GM12878 (cell line): ENCODE data around the gene VSX2.

Experiments used
- BRCA1 ChIP-seq: IDR thresholded peaks from 2 replicates; pipeline ENCODE4 v1.6.1; 2011; ENCODE audit warnings: low read depth, low read length, improper control_type of control experiment
- CEBPB ChIP-seq, 2 experiments: fragments of 150-350 bp in 1 of 2; IDR thresholded peaks; 2 replicates each; pipeline ENCODE4 v1.6.1; 2012 to 2014; ENCODE audit warnings: low read depth in 2 of 2, low read length in 2 of 2, borderline replicate concordance in 1 of 2, inconsistent platforms in 1 of 2
- CHD1 ChIP-seq: IDR thresholded peaks from 2 replicates; pipeline ENCODE4 v1.6.1; 2012; ENCODE audit warnings: low read depth, low read length, improper control_type of control experiment
- POLR2AphosphoS5 ChIP-seq: IDR thresholded peaks from 2 replicates; pipeline ENCODE4 v1.6.1; 2011; ENCODE audit warnings: mild to moderate bottlenecking, low read length, inconsistent platforms
- RFX5 ChIP-seq: IDR thresholded peaks from 2 replicates; pipeline ENCODE4 v1.6.1; 2011; ENCODE audit warnings: low read depth, low read length, improper control_type of control experiment
- TF ChIP-seq, protein P1 (sequence below), 3 experiments: IDR thresholded peaks in 2 of 3; conservative IDR thresholded peaks in 1 of 3; 2 replicates each; pipeline ENCODE4 v1.5.1; 2011; ENCODE audit warnings: low read depth in 3 of 3, low read length in 3 of 3, mild to moderate bottlenecking in 3 of 3, control low read depth in 2 of 3, moderate library complexity in 2 of 3, inconsistent platforms in 1 of 3, mixed read lengths in 1 of 3; ENCODE audit not compliant: control insufficient read depth in 2 of 3, insufficient read depth in 1 of 3; ENCODE audit errors: extremely low read depth in 1 of 3
- TF ChIP-seq, protein P2 (sequence below): IDR thresholded peaks from 2 replicates; pipeline ENCODE4 v1.6.1; 2012; ENCODE audit warnings: low read depth, low read length, improper control_type of control experiment

DNA sequence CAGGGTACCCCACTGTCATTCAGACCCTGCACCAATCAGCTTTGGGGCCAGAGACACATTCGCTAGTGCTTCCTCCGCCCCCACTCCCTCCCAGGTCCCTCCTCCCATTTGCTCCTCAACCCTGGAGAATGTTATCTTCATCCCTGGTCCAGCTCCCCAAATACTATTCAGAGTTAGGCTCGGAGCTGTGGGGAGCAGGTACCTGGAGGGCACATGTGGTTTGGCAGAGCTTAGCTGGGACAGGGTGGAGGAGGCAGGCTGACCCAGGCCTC, 19.5 kb downstream of the VSX2 start:
- TF ChIP-seq, protein P1, sequence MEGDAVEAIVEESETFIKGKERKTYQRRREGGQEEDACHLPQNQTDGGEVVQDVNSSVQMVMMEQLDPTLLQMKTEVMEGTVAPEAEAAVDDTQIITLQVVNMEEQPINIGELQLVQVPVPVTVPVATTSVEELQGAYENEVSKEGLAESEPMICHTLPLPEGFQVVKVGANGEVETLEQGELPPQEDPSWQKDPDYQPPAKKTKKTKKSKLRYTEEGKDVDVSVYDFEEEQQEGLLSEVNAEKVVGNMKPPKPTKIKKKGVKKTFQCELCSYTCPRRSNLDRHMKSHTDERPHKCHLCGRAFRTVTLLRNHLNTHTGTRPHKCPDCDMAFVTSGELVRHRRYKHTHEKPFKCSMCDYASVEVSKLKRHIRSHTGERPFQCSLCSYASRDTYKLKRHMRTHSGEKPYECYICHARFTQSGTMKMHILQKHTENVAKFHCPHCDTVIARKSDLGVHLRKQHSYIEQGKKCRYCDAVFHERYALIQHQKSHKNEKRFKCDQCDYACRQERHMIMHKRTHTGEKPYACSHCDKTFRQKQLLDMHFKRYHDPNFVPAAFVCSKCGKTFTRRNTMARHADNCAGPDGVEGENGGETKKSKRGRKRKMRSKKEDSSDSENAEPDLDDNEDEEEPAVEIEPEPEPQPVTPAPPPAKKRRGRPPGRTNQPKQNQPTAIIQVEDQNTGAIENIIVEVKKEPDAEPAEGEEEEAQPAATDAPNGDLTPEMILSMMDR (IDR thresholded peaks at IDR 0.05 in 2 of 3, conservative IDR thresholded peaks at IDR 0.05 in 1 of 3; ENCODE audit: control insufficient read depth in 2 of 3, extremely low read depth in 1 of 3, insufficient read depth in 1 of 3, low read depth in 3 of 3, low read length in 3 of 3): no peak
- TF ChIP-seq POLR2AphosphoS5 (no peak), CEBPB (IDR thresholded peaks at IDR 0.05; ENCODE audit: borderline replicate concordance in 1 of 2, low read depth in 2 of 2, low read length in 2 of 2) (no peak), BRCA1 (no peak), RFX5 (no peak), CHD1 (no peak)
- TF ChIP-seq, protein P2, sequence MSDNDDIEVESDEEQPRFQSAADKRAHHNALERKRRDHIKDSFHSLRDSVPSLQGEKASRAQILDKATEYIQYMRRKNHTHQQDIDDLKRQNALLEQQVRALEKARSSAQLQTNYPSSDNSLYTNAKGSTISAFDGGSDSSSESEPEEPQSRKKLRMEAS: no peak
